Thyroid gland (tissue), 4 donors: ENCODE results near the gene TNIK. TPM values are rescaled to one million over a fixed set of nuclear protein-coding genes. Genes with fewer than 3 reads are reported as not detected.

Experiments used
- DNase-seq, 2 donors: peaks; one replicate each; pipeline ENCODE4 v3.0.0-alpha.2; 2019
- H3K27ac ChIP-seq, 3 donors: fragments of 200-600 bp; sonication (generic); 1 replicate in 2 of 3; 2 replicates in 1 of 3; pipeline ENCODE4 v1.5.1; 2016 to 2019; ENCODE audit warnings: mild to moderate bottlenecking in 1 of 3, moderate library complexity in 1 of 3
- H3K27me3 ChIP-seq: fragments of 200-600 bp; sonication (generic); one replicate; pipeline ENCODE4 v1.5.1; 2019
- H3K36me3 ChIP-seq, 2 donors: fragments of 200-600 bp; sonication (generic); one replicate each; pipeline ENCODE4 v1.5.1; 2016 to 2019
- H3K4me1 ChIP-seq, 2 donors: fragments of 200-600 bp; sonication (generic); one replicate each; pipeline ENCODE4 v1.5.1; 2017 to 2019
- H3K4me3 ChIP-seq, 3 donors: fragments of 200-600 bp; sonication (generic); replicated peaks in 1 of 3; 1 replicate in 2 of 3; 2 replicates in 1 of 3; pipeline ENCODE4 v1.5.1; 2016; ENCODE audit warnings: mild to moderate bottlenecking in 1 of 3
- H3K9me3 ChIP-seq: fragments of 200-600 bp; sonication (generic); one replicate; pipeline ENCODE4 v1.5.1; 2017
- CTCF ChIP-seq, 6 experiments: fragments of 200-600 bp in 3 of 6; fragments of 450-650 bp in 3 of 6; sonication (generic) in 3 of 6; IDR thresholded peaks; one replicate each; pipeline ENCODE4 v1.5.1; 2016 to 2019; ENCODE audit warnings: antibody characterized with exemption in 6 of 6, mild to moderate bottlenecking in 2 of 6, inconsistent platforms in 1 of 6, moderate library complexity in 1 of 6
- POLR2A ChIP-seq, 2 donors: fragments of 450-650 bp; IDR thresholded peaks; one replicate each; pipeline ENCODE4 v1.6.1; 2017; ENCODE audit warnings: antibody characterized with exemption in 2 of 2, mild to moderate bottlenecking in 2 of 2, moderate library complexity in 1 of 2
- WGBS, 2 donors: methylation state at CpG; one replicate each; pipeline ENCODE4 v1.1.5; 2017; 5-methylcytosine and 5-hydroxymethylcytosine counted together
- intact Hi-C: fragments of 100-400 bp; cut with DNase I; formaldehyde crosslinking; loops from one replicate; pipeline ENCODE4 v1.15.1; 2023
- total RNA-seq, 4 donors: library from RNA; depleted of rRNA; stranded (reverse); fragments of >200 nt; gene quantifications; one replicate each; pipeline ENCODE4 v1.2.3, GENCODE V29; 2016

The TNIK gene
- total RNA-seq, 4 donors from 2014 or later: 29.7 to 84.1 (median 48.9) TPM

- Histone ChIP-seq H3K9me3 (no peaks in the 10 kb centered on the region), H3K4me3 (no peak overlapping the region), H3K27me3 (no peaks in the 10 kb centered on the region), H3K36me3 (no peaks in the 10 kb centered on the region), H3K27ac (no peak overlapping the region), H3K4me1 (peaks cover 14 to 32% of the 10 kb centered on the region in 2 donors)
- TF ChIP-seq CTCF (IDR thresholded peaks at IDR 0.05): no peak
- no peak for TF ChIP-seq POLR2A (IDR thresholded peaks at IDR 0.05)
- intact Hi-C loops: no loop called here
- WGBS, 2 donors: 34 to 48% methylated on average over 1 of the region's 1 CpG
- no peak for DNase-seq
These were observed 197.8 kb downstream of the TNIK start for GRCh38 chr3:171262431-171262830.

GRCh38 chr3:171261487-171261886 lies 198.7 kb downstream of the TNIK start:
- H3K27ac ChIP-seq: no peak overlapping the region
- WGBS, 2 donors: 78 to 88% methylated on average over 3 of the region's 3 CpGs
- intact Hi-C loops: no loop called here
- no peak overlapping the region for H3K4me3 ChIP-seq
- no peak for DNase-seq
- no peak for TF ChIP-seq CTCF (IDR thresholded peaks at IDR 0.05)
- no peak for TF ChIP-seq POLR2A (IDR thresholded peaks at IDR 0.05)
- H3K9me3 ChIP-seq: no peaks in the 10 kb centered on the region
- H3K36me3 ChIP-seq: no peaks in the 10 kb centered on the region
- H3K27me3 ChIP-seq: no peaks in the 10 kb centered on the region
- H3K4me1 ChIP-seq: peaks cover 5 to 28% of the 10 kb centered on the region in 2 donors

DNA sequence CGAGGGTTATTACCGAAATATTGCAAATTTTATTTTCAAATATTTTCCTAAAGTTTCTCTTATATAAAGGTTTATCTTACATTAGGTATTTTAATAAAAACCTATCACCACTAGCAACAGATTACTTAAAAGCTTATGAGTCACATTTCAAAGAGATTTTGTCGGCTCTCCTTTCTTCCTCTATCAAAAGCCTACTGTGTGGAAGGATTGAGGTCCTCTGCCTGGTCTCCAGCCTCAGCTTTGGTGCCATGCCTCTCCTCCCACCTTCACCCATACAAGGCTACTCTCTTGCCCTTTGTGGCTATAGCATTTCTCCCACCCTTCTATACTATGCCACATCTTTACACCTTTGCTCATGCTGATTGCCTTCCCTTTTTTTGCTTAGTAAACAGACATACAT lies 199.3 kb downstream of the TNIK start:
- WGBS, 2 donors: 95 to 96% methylated on average over 3 of the region's 3 CpGs
- Histone ChIP-seq H3K9me3 (no peaks in the 10 kb centered on the region), H3K27me3 (no peaks in the 10 kb centered on the region), H3K4me3 (no peak overlapping the region), H3K27ac (no peak overlapping the region), H3K4me1 (peaks cover 4 to 22% of the 10 kb centered on the region in 2 donors), H3K36me3 (no peaks in the 10 kb centered on the region)
- DNase-seq: no peak
- intact Hi-C loops: no loop called here
- no peak for TF ChIP-seq POLR2A (IDR thresholded peaks at IDR 0.05)
- TF ChIP-seq CTCF (IDR thresholded peaks at IDR 0.05): no peak

DNA sequence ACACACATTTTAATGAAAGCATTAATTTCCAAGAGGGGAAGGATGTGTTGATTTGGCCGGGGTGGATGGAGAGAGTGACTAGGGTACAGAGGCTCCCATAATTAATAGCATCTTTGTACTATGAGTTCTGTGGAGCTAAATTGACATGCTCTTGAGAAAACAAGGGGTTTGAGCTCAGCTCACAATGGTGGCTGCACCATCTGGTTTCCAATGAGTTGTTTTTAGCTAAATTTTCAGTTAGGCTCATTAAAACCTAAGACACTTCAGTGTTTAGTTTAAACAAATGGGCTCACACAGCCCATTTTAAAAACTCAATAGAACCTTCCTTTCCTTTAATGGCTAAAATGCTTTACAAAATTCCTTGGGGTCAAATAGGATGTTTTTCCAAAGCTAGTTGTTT lies 199.7 kb downstream of the TNIK start:
- H3K27me3 ChIP-seq: no peaks in the 10 kb centered on the region
- H3K4me1 ChIP-seq: peaks cover 6 to 24% of the 10 kb centered on the region in 2 donors
- no peaks in the 10 kb centered on the region for H3K9me3 ChIP-seq
- H3K36me3 ChIP-seq: no peaks in the 10 kb centered on the region
- DNase-seq: no peak
- 94 to 97% methylated on average over 1 of the region's 1 CpG for WGBS, 2 donors
- TF ChIP-seq POLR2A (IDR thresholded peaks at IDR 0.05) (no peak), CTCF (IDR thresholded peaks at IDR 0.05) (no peak)
- H3K4me3 ChIP-seq: no peak overlapping the region
- no peak overlapping the region for H3K27ac ChIP-seq
- intact Hi-C loops: no loop called here

DNA sequence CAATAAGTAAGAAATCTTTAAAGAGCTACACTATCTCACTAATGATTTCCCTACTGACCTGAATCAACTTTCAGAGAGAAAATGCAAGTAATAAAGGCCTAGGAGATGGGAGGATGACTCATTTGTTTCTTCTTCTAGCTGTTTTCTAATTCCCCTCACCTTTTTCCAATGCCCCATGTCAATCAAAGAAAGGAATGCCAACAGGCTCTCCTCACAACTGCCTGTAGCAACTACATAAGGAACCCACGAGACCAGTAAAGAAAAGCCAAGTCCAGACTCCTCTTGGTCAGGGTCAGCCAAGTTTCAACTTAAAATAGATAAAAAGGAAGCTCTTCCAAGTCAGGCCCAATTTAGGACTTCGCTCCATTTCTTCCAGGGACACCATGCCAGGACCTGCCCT lies 201.9 kb downstream of the TNIK start:
- Histone ChIP-seq H3K27me3 (no peaks in the 10 kb centered on the region), H3K36me3 (no peaks in the 10 kb centered on the region), H3K4me1 (peaks cover 10 to 27% of the 10 kb centered on the region in 2 donors), H3K4me3 (no peak overlapping the region), H3K9me3 (no peaks in the 10 kb centered on the region), H3K27ac (no peak overlapping the region)
- TF ChIP-seq CTCF (IDR thresholded peaks at IDR 0.05) (no peak), POLR2A (IDR thresholded peaks at IDR 0.05) (no peak)
- intact Hi-C loops: no loop called here
- DNase-seq: no peak
- 55 to 63% methylated on average over 2 of the region's 2 CpGs for WGBS, 2 donors
